Sigmoid colon (tissue), 7 donors: ENCODE results near the gene PVRIG. TPM values are rescaled to one million over a fixed set of nuclear protein-coding genes. Genes with fewer than 3 reads are reported as not detected.
A peak's percentile ranks its signal among the peaks of the same experiment; 100 is the strongest.
"Not testable (repeated sequence)": the region's sequence is repeated elsewhere in the genome, so short reads cannot be mapped to it uniquely, and the experiment has no call there.

ENCODE experiments used
- DNase-seq: peaks from one replicate; pipeline ENCODE4 v3.0.0-alpha.2; 2019
- H3K27ac ChIP-seq, 4 donors: fragments of 200-600 bp; sonication (generic); one replicate each; pipeline ENCODE4 v1.5.1; 2016 to 2019; ENCODE audit warnings: mild to moderate bottlenecking in 1 of 4
- H3K27me3 ChIP-seq, 3 donors: fragments of 200-600 bp; sonication (generic); one replicate each; pipeline ENCODE4 v1.5.1; 2019; ENCODE audit warnings: mild to moderate bottlenecking in 1 of 3
- H3K36me3 ChIP-seq, 4 donors: fragments of 200-600 bp; sonication (generic); one replicate each; pipeline ENCODE4 v1.5.1; 2016 to 2019
- H3K4me1 ChIP-seq, 4 donors: fragments of 200-600 bp; sonication (generic); one replicate each; pipeline ENCODE4 v1.5.1; 2017 to 2019
- H3K4me3 ChIP-seq, 4 donors: fragments of 200-600 bp; sonication (generic); one replicate each; pipeline ENCODE4 v1.5.1; 2017 to 2019; ENCODE audit warnings: mild to moderate bottlenecking in 2 of 4, moderate library complexity in 1 of 4
- H3K9me3 ChIP-seq, 4 donors: fragments of 200-600 bp in 3 of 4; sonication (generic) in 3 of 4; one replicate each; pipeline versions ENCODE4 v1.5.1 to v1.6.1; 2013 to 2019
- EP300 ChIP-seq, 4 donors: sonication (generic); formaldehyde crosslinking; IDR thresholded peaks; one replicate each; pipeline ENCODE4 v1.6.1; 2017; ENCODE audit warnings: antibody characterized with exemption in 4 of 4
- POLR2A ChIP-seq, 2 donors: fragments of 450-650 bp; IDR thresholded peaks; one replicate each; pipeline ENCODE4 v1.6.1; 2016; ENCODE audit warnings: antibody characterized with exemption in 2 of 2, mild to moderate bottlenecking in 2 of 2, moderate library complexity in 2 of 2
- POLR2AphosphoS5 ChIP-seq, 4 donors: sonication (generic); formaldehyde crosslinking; IDR thresholded peaks; one replicate each; pipeline ENCODE4 v1.6.1; 2017; ENCODE audit warnings: antibody characterized with exemption in 4 of 4
- WGBS, 2 donors: extraction: QIAGEN DNeasy Blood & Tissue Kit; methylation state at CpG; one replicate each; pipeline ENCODE4 v1.1.7; 2013; 5-methylcytosine and 5-hydroxymethylcytosine counted together
- intact Hi-C: fragments of 100-400 bp; cut with DNase I; formaldehyde crosslinking; loops from one replicate; pipeline ENCODE4 v1.15.1; 2023
- polyA plus RNA-seq, 3 donors: library from polyadenylated mRNA; stranded (reverse); fragments of 200-250 nt; gene quantifications; one replicate each; pipeline ENCODE4 v1.2.3, GENCODE V29; 2013
- total RNA-seq, 4 donors: library from RNA; depleted of rRNA; stranded (reverse); fragments of >200 nt; gene quantifications; one replicate each; pipeline ENCODE4 v1.1.0, GENCODE V29; 2016
- TF ChIP-seq, protein P1 (sequence below), 4 experiments: fragments of 450-650 bp in 3 of 4; fragments of 200-600 bp in 1 of 4; IDR thresholded peaks; one replicate each; pipeline ENCODE4 v1.5.1; 2016 to 2019; ENCODE audit warnings: antibody characterized with exemption in 4 of 4, mild to moderate bottlenecking in 3 of 4, moderate library complexity in 2 of 4
- donor health status: healthy with polysubstance abuse.
- donor health status: Bipolar disorder and iron deficiency.
- donor health status: healthy.

PVRIG gene
- total and polyA plus RNA-seq, 7 donors = 0.16 to 12.0 (median 0.60) TPM; not detected in 2

DNA sequence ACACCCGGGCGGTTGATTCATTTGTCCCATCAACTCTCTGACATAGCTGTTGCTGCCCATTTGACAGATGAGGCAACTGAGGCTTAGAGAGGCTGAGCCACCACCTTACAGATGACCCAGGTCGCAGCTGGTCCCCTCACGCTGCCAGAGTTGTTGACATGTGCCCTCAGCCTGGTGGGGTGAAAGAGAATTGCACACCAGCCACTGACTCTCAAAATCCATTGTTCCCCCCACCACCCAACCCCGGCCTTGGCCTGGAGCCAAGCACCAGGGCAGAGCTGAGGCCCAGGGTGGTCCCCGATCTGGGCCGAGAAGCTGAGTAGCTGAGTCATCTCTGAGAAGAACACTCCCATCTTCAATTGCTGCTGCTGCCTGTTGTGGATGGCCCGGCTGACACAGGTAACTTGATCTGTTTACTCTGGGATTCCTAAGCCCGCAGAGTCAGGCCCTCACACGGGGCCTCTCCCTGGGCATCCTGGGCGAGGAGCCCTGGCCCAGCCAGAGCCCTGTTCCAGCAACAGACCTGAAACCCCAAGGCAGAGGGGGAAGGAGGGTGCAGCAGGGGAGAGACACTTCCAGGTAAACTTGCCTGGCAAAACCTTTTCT is 27.5 kb downstream of the PVRIG start:
- H3K9me3 ChIP-seq = no peaks in the 10 kb centered on the region
- intact Hi-C loops = no loop called here
- no peaks in the 10 kb centered on the region for H3K36me3 ChIP-seq
- no peaks in the 10 kb centered on the region for H3K27me3 ChIP-seq
- TF ChIP-seq EP300 (IDR thresholded peaks at IDR 0.05) (no peak), POLR2AphosphoS5 (IDR thresholded peaks at IDR 0.05) (no peak), POLR2A (IDR thresholded peaks at IDR 0.05) (no peak)
- TF ChIP-seq, protein P1, sequence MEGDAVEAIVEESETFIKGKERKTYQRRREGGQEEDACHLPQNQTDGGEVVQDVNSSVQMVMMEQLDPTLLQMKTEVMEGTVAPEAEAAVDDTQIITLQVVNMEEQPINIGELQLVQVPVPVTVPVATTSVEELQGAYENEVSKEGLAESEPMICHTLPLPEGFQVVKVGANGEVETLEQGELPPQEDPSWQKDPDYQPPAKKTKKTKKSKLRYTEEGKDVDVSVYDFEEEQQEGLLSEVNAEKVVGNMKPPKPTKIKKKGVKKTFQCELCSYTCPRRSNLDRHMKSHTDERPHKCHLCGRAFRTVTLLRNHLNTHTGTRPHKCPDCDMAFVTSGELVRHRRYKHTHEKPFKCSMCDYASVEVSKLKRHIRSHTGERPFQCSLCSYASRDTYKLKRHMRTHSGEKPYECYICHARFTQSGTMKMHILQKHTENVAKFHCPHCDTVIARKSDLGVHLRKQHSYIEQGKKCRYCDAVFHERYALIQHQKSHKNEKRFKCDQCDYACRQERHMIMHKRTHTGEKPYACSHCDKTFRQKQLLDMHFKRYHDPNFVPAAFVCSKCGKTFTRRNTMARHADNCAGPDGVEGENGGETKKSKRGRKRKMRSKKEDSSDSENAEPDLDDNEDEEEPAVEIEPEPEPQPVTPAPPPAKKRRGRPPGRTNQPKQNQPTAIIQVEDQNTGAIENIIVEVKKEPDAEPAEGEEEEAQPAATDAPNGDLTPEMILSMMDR (IDR thresholded peaks at IDR 0.05) = no peak
- H3K27ac ChIP-seq = no peak overlapping the region
- peaks cover 0 to 6% (median 0%) of the 10 kb centered on the region in 4 donors for H3K4me1 ChIP-seq
- H3K4me3 ChIP-seq = no peak overlapping the region
- WGBS, 2 donors = 41 to 55% methylated on average over 11 of the region's 11 CpGs
- no peak for DNase-seq

DNA sequence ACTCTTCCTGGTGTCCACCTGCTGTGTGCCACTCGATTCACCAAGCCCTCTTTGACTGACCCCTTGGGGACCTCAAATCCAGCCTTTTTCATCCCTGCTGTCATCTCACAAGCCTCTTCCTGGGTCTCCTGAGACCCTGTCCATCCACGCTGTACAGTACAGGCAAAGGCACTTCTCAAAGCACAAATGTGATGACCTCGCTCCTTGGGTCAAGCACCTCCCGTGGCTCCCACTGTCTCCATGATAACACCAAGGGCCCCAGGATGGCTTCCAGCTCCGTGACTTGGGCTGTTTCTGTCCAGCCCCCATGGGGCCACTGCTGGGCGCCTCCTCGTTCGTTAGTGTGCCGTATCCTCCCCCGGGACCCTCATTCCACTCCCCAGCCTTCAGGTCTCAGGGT is 28.7 kb downstream of the PVRIG start:
- Histone ChIP-seq H3K9me3 (no peaks in the 10 kb centered on the region), H3K27me3 (no peaks in the 10 kb centered on the region), H3K36me3 (no peaks in the 10 kb centered on the region), H3K4me3 (no peak overlapping the region), H3K4me1 (peaks cover 0 to 5% (median 0%) of the 10 kb centered on the region in 4 donors), H3K27ac (no peak overlapping the region)
- no peak for DNase-seq
- TF ChIP-seq, protein P1 (IDR thresholded peaks at IDR 0.05) = no peak
- TF ChIP-seq EP300 (IDR thresholded peaks at IDR 0.05) (no peak), POLR2AphosphoS5 (IDR thresholded peaks at IDR 0.05) (no peak), POLR2A (IDR thresholded peaks at IDR 0.05) (no peak)
- intact Hi-C loops = no loop called here
- 88 to 92% methylated on average over 10 of the region's 10 CpGs for WGBS, 2 donors

DNA sequence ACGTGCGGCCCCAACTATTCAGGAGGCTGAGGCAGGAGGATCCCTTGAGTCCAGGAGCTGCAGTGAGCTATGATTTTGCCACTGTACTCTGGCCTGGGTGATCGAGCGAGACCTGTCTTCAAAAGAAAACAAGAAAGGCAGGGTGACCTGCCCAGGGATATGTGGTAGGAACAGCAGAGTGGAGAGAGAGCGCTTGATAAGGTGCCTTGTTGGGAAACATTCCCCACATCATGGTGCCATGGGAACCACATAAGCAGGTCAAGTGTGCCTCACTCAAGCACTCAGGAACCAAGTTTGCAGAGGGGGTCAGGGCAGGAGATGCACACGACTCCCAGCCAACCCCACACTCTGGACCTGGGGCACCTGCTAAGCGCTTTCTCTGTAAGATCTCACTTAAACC is 37.3 kb downstream of the PVRIG start:
- intact Hi-C loops = no loop called here
- Histone ChIP-seq H3K4me1 (no peaks in the 10 kb centered on the region), H3K36me3 (no peaks in the 10 kb centered on the region), H3K27ac (no peak overlapping the region), H3K27me3 (no peaks in the 10 kb centered on the region), H3K4me3 (no peak overlapping the region), H3K9me3 (no peaks in the 10 kb centered on the region)
- WGBS, 2 donors = 96% methylated on average over 7 of the region's 7 CpGs
- TF ChIP-seq EP300 (IDR thresholded peaks at IDR 0.05) (no peak), POLR2AphosphoS5 (IDR thresholded peaks at IDR 0.05) (no peak), POLR2A (IDR thresholded peaks at IDR 0.05) (no peak)
- TF ChIP-seq, protein P1 (IDR thresholded peaks at IDR 0.05) = no peak
- no peak for DNase-seq

DNA sequence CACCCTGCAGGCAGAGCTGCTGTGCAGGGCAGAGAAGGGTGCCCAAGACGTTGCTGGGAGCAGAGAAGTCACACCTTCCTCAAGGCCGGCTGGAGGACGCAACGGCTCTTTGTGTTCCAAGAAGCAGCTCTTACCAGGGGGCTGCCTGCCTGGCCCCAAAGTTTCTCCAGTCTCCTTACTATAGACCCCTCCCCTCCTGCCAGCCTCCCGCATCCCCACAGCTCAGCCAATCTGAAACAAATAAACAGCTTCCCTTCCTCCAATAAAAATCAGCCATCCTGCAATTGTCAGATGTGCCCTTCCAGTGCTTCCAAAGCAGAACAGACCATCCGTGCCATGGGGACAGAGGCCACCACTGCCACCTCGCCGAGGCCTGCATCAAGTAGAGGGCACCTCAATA is 40.2 kb downstream of the PVRIG start:
- DNase-seq, intact Hi-C loops, H3K36me3 ChIP-seq, H3K4me1 ChIP-seq, H3K27me3 ChIP-seq, H3K27ac ChIP-seq, H3K9me3 ChIP-seq, H3K4me3 ChIP-seq: not testable (repeated sequence)
- WGBS, 2 donors = 89 to 92% methylated on average over 8 of the region's 8 CpGs

DNA sequence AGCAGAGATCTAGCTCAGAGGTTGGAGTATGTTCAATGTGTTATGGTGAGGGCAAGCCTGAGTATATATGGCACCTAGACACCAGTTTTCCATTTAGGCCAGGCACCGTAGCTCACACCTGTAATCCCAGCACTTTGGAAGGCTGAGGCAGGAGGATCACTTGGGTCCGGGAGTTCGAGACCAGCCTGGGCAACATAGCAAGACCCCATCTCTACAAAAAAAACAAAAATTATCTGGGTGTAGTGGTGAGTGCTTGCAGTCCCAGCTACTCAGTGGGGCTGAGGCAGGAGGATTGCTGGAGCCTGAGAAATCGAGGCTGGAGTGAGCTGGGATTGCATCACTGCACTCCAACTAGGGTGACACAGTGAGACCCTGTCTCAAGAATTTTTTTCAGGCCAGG is 43.1 kb downstream of the PVRIG start:
- H3K9me3 ChIP-seq, H3K4me3 ChIP-seq, intact Hi-C loops, H3K27ac ChIP-seq, H3K36me3 ChIP-seq, H3K27me3 ChIP-seq, H3K4me1 ChIP-seq, DNase-seq: not testable (repeated sequence)
- WGBS, 2 donors = 96 to 98% methylated on average over 4 of the region's 4 CpGs

DNA sequence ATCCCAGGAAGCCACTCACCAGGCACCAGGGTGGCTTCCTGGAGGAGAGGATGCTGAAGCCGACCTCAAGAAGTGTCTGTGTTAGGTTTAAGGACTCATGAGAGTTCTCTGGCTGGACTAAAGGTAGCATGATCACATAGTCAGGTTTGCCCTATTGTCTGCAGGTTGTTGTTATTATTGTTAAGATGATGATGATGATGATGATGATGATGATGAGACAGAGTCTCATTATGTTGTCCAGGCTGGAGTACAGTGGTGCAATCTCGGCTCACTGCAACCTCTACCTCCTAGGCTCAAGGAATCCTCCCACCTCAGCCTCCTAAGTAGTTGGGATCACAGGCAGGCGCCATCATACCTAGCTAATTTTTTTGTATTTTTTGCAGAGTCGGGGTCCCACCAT is 44.5 kb downstream of the PVRIG start:
- H3K4me1 ChIP-seq, H3K27ac ChIP-seq, H3K27me3 ChIP-seq, H3K36me3 ChIP-seq, intact Hi-C loops, H3K9me3 ChIP-seq, H3K4me3 ChIP-seq, DNase-seq: not testable (repeated sequence)
- WGBS, 2 donors = 92 to 94% methylated on average over 4 of the region's 4 CpGs

DNA sequence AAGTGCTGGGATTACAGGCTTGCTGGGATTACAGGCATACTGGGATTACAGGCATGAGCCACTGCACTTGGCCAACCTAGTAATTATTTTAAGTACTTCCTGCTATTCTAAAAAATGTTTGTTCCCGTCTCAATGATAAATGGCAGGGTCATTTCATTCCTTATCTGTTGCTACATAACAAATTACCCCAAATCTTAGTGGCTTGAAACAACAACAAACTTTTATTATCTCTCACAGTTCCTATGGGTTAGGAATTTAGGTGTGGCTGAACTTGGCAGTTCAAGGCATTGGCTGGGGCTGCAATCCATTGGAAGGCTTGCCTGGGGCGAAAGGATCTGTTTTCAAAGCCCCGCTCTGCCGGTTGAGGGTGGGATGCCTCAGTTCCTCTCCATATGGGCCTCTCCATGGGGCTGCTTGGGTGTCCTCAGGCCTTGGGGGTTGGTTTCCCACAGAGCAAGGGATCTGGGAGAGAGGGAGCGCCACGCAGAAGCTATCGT is 45.0 kb downstream of the PVRIG start:
- H3K4me3 ChIP-seq, intact Hi-C loops, H3K9me3 ChIP-seq, H3K36me3 ChIP-seq, DNase-seq, H3K4me1 ChIP-seq, H3K27me3 ChIP-seq: not testable (repeated sequence)
- peak overlapping the region in 1 of 4 donors; percentile 27 for H3K27ac ChIP-seq
- WGBS, 2 donors = 60 to 80% methylated on average over 7 of the region's 7 CpGs

DNA sequence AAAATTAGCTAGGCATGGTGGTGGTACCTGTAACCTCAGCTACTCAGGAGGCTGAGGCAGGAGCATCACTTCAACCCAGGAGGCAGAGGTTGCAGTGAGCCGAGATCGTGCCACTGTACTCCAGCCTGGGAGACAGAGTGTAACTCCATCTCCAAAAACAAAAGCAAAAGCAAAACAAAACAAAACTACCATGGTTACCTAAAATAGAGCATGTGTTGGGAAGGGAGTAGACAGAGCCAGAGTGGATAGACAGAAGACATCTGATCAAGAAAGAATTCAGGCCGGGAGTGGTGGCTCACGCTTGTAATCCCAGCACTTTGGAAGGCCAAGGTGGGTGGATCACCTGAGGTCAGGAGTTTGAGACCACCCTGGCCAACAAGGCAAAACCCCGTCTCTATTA is 46.1 kb downstream of the PVRIG start:
- WGBS, 2 donors = 84 to 90% methylated on average over 5 of the region's 5 CpGs

More for the DNA sequence above, 46.1 kb downstream of the PVRIG start:
- intact Hi-C loops, H3K36me3 ChIP-seq, H3K27me3 ChIP-seq, H3K27ac ChIP-seq, H3K9me3 ChIP-seq, DNase-seq, H3K4me3 ChIP-seq: not testable (repeated sequence)
- peaks cover 0 to 14% (median 11%) of the 10 kb centered on the region in 4 donors for H3K4me1 ChIP-seq
